Right ventricle myocardium inferior (tissue), 1 donor: ENCODE results near the gene MYOF. TPM values are rescaled to one million over a fixed set of nuclear protein-coding genes. Genes with fewer than 3 reads are reported as not detected.
A peak's percentile ranks its signal among the peaks of the same experiment; 100 is the strongest.
"Not testable (repeated sequence)": the region's sequence is repeated elsewhere in the genome, so short reads cannot be mapped to it uniquely, and the experiment has no call there.

Source experiments
- ATAC-seq: fragments of 200-7000 bp; cut with Tn5 transposase; one replicate; pipeline ENCODE4 v1.9.1; 2020; ENCODE audit warnings: mild to moderate bottlenecking, moderate library complexity
- DNase-seq: peaks from one replicate; pipeline ENCODE4 v3.0.0; 2021; ENCODE audit errors: missing footprints
- intact Hi-C: fragments of 100-400 bp; cut with DNase I; formaldehyde crosslinking; loops from one replicate; pipeline ENCODE4 v1.11.0; 2022
- total RNA-seq: library from RNA; stranded (reverse); fragmentation: NEBNext Ultra II Directional; extraction: Animal tissue kit (Norgen Biotek cat#: 25700); gene quantifications from one replicate; pipeline ENCODE4 v1.2.1, GENCODE V29; 2021
- donor health status: DM: no; HTN: yes; CAD: no; lungs with severe emphysema.

The MYOF gene
- total RNA-seq, 1 donor from 2014 or later: 34.4 TPM

DNA sequence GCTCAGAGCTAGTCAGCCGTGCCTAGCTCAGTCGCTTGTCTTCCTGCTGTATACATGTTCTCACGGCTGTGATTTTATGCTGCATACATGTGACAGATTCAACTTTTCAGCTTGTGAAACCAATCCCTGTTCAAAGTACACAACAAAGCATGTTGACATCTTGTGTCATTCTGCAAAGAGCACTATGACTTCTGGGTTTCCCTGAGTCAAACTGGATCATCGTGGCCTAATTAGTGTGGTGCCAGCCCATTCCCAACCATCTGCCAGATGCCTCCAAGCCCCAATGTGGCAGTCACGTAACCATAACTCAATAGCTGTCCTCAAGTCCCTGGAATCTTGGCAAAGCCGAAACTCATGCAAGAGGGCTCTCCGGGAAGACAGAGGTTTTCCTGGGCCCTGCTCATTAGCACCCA is 144.8 kb downstream of the MYOF start:
- ATAC-seq: no peak
- intact Hi-C loops: no loop called here
- no peak for DNase-seq

DNA sequence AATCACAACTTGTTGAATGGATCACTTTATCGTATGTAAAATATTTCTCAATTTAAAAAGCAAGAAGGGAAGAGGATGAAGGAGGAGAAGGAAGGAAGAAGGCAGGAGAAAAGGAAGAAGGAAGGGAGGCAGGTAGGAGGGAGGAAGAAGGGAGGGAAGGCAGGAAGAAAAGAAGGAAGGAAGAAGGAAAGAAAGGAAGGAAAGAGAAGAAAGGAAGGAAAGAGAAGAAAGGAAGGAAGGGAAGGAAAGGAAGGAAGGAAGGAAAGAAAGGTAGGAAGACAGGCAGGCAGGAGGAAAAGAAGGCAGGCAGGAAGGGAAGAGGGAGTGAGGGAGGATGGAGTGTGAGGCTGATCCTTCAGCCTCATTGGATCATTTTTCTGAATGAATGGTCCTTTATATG is 145.5 kb downstream of the MYOF start:
- intact Hi-C loops: no loop called here
- ATAC-seq (no peak), DNase-seq (no peak)

DNA sequence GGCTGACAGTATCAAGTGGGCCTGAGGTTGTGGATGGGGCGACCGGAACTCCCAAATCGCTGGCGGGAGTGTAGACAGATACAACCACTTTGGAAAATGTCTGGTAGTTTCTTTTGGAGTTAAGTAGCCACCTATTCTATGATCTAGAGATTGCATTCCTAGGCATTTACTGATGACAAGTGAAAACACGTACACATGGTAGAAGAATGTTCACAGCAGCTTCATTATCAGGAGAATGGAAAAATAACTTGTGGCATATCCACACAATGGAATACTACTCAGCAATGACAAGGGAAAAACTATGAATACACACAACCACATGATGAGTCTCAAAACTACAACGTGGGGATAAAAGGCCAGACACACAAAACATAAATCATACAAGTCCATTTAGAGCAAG is 146.0 kb downstream of the MYOF start:
- intact Hi-C loops: no loop called here
- DNase-seq (no peak), ATAC-seq (no peak)

DNA sequence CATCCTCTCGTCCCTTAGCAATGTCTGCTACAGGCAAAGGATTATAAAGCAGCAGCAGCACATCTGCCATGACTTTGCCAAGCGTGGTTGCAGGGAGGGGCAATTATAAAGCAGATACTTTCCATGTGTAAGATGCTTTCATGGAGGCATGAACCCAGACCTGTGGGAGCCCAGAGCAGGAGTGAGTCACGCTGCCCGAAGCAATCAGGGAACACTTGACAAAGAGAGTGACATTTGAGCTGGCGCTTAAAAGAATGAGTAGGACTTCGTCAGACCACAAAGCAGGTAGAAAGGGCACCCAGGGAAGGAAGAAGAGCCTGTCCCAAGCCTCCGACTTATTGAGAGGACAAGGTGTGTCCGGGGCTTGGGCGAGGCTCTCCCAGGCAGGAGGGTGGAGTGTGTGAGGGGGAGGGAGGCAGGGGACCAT is 147.2 kb downstream of the MYOF start:
- no peak for ATAC-seq
- no peak for DNase-seq
- intact Hi-C loops: no loop called here

GRCh38 chr10:93334181-93334580 is 148.0 kb downstream of the MYOF start:
- intact Hi-C loops: no loop called here
- DNase-seq (no peak), ATAC-seq (no peak)

DNA sequence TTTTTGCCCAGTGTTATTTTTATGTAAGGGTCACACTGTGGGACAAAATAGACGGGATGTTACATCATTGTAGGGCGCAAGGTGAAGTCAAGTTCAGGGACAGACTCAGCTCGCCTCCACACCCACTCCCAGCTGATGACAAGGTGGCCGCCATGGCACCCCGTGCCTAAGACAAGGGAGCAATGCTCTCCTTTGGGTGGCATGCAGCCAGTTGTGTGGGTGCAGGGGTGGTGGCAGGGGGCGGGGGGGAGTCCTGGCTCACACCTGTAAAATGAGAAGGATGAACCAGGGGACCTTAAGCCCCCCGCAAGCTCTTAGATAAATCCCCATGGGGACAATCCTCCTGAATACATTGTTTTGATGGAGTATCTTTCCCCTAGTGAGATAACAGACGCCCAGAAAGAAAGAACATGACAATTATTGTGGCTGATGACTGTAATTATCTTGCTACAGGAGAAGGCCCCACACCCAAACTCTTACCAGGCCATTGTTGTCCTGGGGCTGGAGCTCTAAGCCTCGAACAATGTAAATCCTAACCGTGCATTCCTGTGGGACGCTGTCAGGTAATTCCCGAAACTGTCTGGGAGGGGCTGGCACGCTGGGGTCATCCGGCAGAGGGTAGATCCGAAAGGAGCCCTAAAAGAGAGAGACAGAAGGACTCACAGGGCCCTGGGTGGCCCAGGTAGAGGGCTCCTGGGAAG is 148.7 kb downstream of the MYOF start:
- intact Hi-C loops: no loop called here
- no peak for ATAC-seq
- DNase-seq: no peak

GRCh38 chr10:93330824-93331223 is 151.3 kb downstream of the MYOF start:
- intact Hi-C loops: no loop called here
- no peak for ATAC-seq
- no peak for DNase-seq

DNA sequence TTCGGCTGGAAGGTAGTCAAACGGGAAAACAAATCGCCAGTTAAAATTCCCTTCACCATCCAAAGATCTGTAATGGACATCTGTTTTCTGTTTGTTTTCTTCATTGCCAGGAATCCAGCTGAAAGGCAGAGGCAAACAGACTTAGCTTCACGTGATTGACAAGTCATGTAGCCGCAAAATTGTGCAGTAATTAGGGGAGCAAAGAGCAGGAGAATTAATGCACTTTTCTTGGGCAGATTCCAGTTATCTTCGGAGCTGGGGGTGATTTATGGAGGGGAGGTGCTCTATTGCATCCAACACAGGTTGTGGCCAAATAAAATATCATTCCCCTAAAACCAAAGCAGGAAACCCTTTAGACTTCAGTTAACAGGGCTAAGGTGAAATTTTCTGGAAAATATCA is 162.2 kb downstream of the MYOF start:
- ATAC-seq: no peak
- DNase-seq: no peak
- intact Hi-C loops: no loop called here

- intact Hi-C loops: no loop called here
- no peak for DNase-seq
- no peak for ATAC-seq
Measured at GRCh38 chr10:93319096-93319495, 163.0 kb downstream of the MYOF start.

- DNase-seq (no peak), ATAC-seq (no peak)
- intact Hi-C loops: no loop called here
Measured at GRCh38 chr10:93315246-93315645, 166.9 kb downstream of the MYOF start.

DNA sequence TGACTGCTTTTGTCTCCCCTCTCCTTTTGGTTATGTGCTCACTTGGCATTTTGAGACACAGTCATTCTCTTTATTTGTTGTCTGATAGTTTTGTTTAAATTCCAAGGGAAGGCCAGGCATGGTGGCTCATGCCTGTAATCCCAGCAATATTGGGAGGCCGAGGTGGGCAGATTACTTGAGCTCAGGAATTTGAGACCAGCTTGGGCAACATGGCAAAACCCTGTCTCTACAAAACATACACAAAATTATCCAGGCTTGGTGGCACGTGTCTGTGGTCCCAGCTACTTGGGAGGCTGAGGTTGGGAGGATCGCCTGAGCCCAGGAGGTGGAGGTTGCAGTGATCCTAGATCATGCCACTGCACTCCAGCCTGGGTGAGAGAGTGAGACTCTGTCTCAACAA is 167.5 kb downstream of the MYOF start:
- ATAC-seq, DNase-seq, intact Hi-C loops: not testable (repeated sequence)

GRCh38 chr10:93313798-93314197 is 168.3 kb downstream of the MYOF start:
- intact Hi-C loops: no loop called here
- DNase-seq: no peak

DNA sequence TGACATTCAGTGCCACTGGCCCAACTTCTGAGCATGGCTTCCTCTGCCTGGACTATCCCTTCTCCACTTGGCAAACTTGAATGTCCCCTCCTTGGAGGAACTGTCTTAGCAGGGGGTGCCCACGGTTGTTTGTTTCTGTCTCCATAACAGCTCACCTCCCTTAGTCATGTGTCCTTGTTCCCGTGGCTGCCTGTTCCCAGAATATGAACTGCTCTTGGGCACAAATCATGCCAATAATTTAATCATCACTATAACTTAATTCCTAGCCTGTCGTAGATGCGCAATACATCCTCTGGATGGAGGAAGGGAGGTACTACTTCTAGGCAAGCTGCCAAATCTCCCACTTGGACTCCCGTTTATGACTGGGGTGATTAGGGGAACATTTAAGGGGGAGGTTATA is 173.1 kb downstream of the MYOF start:
- no peak for DNase-seq
- intact Hi-C loops: no loop called here
- peak; percentile 37 for ATAC-seq

More at GRCh38 chr10:93313798-93314197, 168.3 kb downstream of the MYOF start:
- no peak for ATAC-seq

DNA sequence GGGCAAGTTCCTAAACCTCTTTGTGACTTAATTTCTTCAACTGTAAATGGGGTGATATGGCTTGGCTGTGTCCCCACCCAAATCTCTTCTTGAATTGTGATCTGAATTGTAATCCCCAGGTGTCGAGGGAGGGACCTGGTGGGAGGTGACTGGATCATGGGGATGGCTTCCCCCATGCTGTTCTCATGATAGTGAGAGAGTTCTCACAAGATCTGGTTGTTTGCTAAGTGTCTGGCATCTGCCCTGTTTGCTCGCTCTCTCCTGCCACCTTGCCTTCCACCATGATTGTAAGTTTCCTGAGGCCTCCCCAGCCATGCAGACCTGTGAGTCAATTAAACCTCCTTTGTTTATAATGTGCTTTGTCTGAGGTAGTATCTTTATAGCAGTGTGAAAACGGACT is 177.0 kb downstream of the MYOF start:
- no peak for ATAC-seq
- intact Hi-C loops: no loop called here
- DNase-seq: no peak

GRCh38 chr10:93300981-93301380 is 181.2 kb downstream of the MYOF start:
- intact Hi-C loops: no loop called here
- ATAC-seq: no peak
- DNase-seq: no peak

DNA sequence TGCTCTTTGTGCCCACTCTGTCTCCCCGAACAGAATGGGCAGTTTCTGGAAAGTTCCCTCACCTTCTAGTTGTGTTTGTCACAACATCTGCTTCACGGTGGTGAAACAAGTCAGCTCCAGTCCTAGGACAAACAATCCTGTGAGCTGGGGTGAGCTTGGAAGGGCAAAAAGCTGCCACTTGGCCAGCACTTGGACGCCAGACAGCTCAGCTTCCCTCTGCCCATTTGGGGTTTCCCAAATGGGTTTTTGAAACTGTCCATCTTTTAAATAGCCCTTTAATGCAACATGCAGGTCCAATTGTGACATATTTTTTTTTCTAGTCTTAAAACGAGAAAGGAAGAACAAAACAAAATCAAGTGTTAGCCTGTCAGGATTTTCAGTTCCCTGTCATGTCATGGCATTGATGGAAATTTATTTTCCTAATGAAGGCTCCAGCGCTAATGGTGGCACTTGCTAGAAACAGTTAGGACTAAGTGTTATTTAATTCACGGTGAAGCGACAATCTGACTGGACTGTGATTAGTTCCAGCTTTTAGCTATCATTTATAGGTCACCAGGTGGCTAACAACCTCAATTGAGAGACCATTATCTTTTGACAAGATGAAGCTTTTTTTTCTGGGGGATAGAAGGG is 181.7 kb downstream of the MYOF start:
- intact Hi-C loops: no loop called here
- ATAC-seq: no peak
- no peak for DNase-seq

DNA sequence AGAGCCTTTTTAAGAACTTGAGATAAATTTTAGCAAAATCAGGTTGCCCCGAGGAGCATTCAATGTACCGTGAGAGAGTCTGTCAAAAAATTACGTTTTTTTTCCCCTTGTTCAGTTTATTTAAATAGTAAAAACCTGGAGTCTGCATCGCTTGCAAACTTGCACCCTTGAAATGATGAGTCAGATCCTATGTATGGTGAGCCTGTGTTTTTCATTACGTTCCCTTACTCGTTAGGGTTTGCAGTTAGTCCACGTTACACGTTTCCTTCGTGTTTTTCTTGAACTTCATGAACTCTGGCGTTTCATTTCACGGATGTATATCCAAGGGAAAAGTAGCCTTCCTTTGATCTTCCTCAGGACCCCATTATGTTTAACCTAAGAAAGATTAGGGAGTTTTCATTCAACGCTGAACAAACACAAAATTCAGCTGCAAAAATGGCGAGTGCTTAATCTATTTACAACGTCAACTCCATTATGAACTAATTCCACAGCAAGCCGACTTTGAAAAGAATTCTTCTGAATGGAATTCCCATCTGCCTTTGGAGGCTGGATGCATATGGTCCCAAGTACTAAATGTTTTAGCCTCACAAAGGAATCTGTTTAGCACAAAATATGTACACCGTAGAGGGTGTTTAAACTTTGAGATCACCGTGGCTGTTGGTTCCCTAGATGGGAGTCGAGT is 182.4 kb downstream of the MYOF start:
- ATAC-seq: no peak
- intact Hi-C loops: no loop called here
- DNase-seq: no peak

GRCh38 chr10:93299195-93299594 is 182.9 kb downstream of the MYOF start:
- DNase-seq (no peak), ATAC-seq (no peak)
- intact Hi-C loops: no loop called here

- DNase-seq (no peak), ATAC-seq (no peak)
- intact Hi-C loops: no loop called here
Measured at GRCh38 chr10:93296151-93296550, 186.0 kb downstream of the MYOF start.

DNA sequence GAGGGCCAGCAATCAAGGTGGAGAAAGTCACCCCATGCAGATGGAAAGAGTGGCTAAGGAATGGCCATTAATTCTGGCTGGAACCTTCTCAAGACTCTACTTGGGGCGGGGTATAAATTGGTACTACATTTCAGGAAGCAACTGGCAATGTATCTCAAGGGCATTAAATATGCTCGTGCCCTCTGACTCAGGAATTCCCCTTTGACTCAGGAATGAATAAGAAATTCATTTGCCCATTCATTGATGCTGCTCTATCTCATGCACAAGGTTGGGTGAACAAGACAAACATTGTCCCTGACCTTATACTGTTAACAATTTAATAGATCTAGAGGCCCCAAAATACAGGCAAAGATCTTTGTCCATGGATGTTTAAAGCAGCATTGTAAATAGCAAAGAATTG is 188.1 kb downstream of the MYOF start:
- ATAC-seq (no peak), DNase-seq (no peak)
- intact Hi-C loops: no loop called here
